IMR-90 (cell line): ENCODE data around the gene HIVEP1. TPM values are rescaled to one million over a fixed set of nuclear protein-coding genes. Genes with fewer than 3 reads are reported as not detected.

ENCODE experiments used
- ATAC-seq: fragments of 200-7000 bp; cut with Tn5 transposase; 2 replicates; pipeline ENCODE4 v1.9.1; 2020; ENCODE audit warnings: low read depth, mild to moderate bottlenecking, moderate library complexity
- BruUV-seq: library from RNA; stranded (reverse); fragments of 400-500 nt; replicated peaks from 2 replicates; lab custom pipeline; 2021; lab: Mats Ljungman, UMichigan
- CTCF ChIA-PET: fragments of 300-600 bp; formaldehyde crosslinking; extraction: SDS; loops from one replicate; lab custom pipeline; 2021; ENCODE audit warnings: antibody characterized with exemption; lab: Yijun Ruan, JAX
- POLR2A ChIA-PET: fragments of 300-600 bp; sonication (Branson Sonifier 250); formaldehyde crosslinking; loops from one replicate; lab custom pipeline; 2022; ENCODE audit warnings: antibody characterized with exemption; ENCODE audit not compliant: unreplicated experiment; lab: Charles Lee
- DNase-seq: peaks from one replicate; pipeline ENCODE4 v3.0.0; 2013
- H2AFZ ChIP-seq: replicated peaks from 2 replicates; pipeline ENCODE3; 2013; ENCODE audit warnings: low read length, mild to moderate bottlenecking; ENCODE audit not compliant: poor library complexity
- H2AK5ac ChIP-seq: 2 replicates; pipeline ENCODE4 v1.6.1; 2013; ENCODE audit warnings: low read depth, low read length, inconsistent platforms
- H2AK9ac ChIP-seq: replicated peaks from 2 replicates; pipeline ENCODE3; 2013; ENCODE audit warnings: mild to moderate bottlenecking, low read depth, low read length, moderate library complexity; ENCODE audit not compliant: poor library complexity
- H2BK120ac ChIP-seq: 2 replicates; pipeline ENCODE4 v1.6.1; 2013; ENCODE audit warnings: low read depth, low read length, inconsistent platforms
- H2BK15ac ChIP-seq: 3 replicates; pipeline ENCODE4 v1.6.1; 2013; ENCODE audit warnings: low read depth, low read length, inconsistent platforms
- H2BK20ac ChIP-seq: 2 replicates; pipeline ENCODE4 v1.6.1; 2013; ENCODE audit warnings: low read depth, mild to moderate bottlenecking, inconsistent platforms, low read length, moderate library complexity
- H2BK5ac ChIP-seq: 2 replicates; pipeline ENCODE4 v1.6.1; 2013; ENCODE audit warnings: mild to moderate bottlenecking, low read depth, low read length, inconsistent platforms; ENCODE audit not compliant: poor library complexity, severe bottlenecking
- H3K14ac ChIP-seq: replicated peaks from 2 replicates; pipeline ENCODE4 v1.6.1; 2013; ENCODE audit warnings: low read depth, low read length, inconsistent platforms
- H3K18ac ChIP-seq: 2 replicates; pipeline ENCODE4 v1.6.1; 2013; ENCODE audit warnings: low read depth, low read length, control low read depth
- H3K23ac ChIP-seq: 2 replicates; pipeline ENCODE4 v1.6.1; 2013; ENCODE audit warnings: low read depth, low read length, inconsistent platforms
- H3K27ac ChIP-seq: 2 replicates; pipeline ENCODE4 v1.5.1; 2013; ENCODE audit warnings: mild to moderate bottlenecking, control low read depth, low read length; ENCODE audit not compliant: insufficient read depth
- H3K27me3 ChIP-seq: 2 replicates; pipeline ENCODE4 v1.6.1; 2013; ENCODE audit warnings: low read length; ENCODE audit not compliant: control insufficient read depth, insufficient read depth
- H3K36me3 ChIP-seq: 2 replicates; pipeline ENCODE4 v1.6.1; 2013; ENCODE audit warnings: low read length, mixed read lengths; ENCODE audit not compliant: control insufficient read depth, insufficient read depth
- H3K4ac ChIP-seq: 2 replicates; pipeline ENCODE4 v1.6.1; 2013; ENCODE audit warnings: low read depth, low read length, inconsistent platforms
- H3K4me1 ChIP-seq: 2 replicates; pipeline ENCODE4 v1.6.1; 2013; ENCODE audit warnings: low read length, mixed read lengths; ENCODE audit not compliant: control insufficient read depth, insufficient read depth
- H3K4me2 ChIP-seq: 2 replicates; pipeline ENCODE4 v1.6.1; 2013; ENCODE audit warnings: low read depth, mild to moderate bottlenecking, control low read depth, low read length, moderate library complexity
- H3K4me3 ChIP-seq: 2 replicates; pipeline ENCODE4 v1.5.1; 2013; ENCODE audit warnings: low read depth, mild to moderate bottlenecking, control low read depth, low read length, moderate library complexity; ENCODE audit not compliant: insufficient read depth
- H3K56ac ChIP-seq: 2 replicates; pipeline ENCODE4 v1.6.1; 2013; ENCODE audit warnings: low read length, inconsistent platforms; ENCODE audit not compliant: insufficient read depth; ENCODE audit errors: extremely low read depth
- H3K79me1 ChIP-seq, 2 experiments: 2 replicates each; pipeline ENCODE4 v1.6.1; 2013; ENCODE audit warnings: low read length in 2 of 2, inconsistent platforms in 1 of 2, low read depth in 1 of 2
- H3K9ac ChIP-seq: 2 replicates; pipeline ENCODE4 v1.6.1; 2013; ENCODE audit warnings: low read depth, low read length, control low read depth
- H3K9me1 ChIP-seq: 2 replicates; pipeline ENCODE4 v1.6.1; 2013; ENCODE audit warnings: low read length, inconsistent platforms; ENCODE audit not compliant: insufficient read depth
- H3K9me3 ChIP-seq: 2 replicates; pipeline ENCODE4 v1.6.1; 2013; ENCODE audit warnings: low read length; ENCODE audit not compliant: control insufficient read depth, insufficient read depth
- H4K20me1 ChIP-seq: 2 replicates; pipeline ENCODE4 v1.6.1; 2013; ENCODE audit warnings: low read length, inconsistent platforms; ENCODE audit not compliant: insufficient read depth
- H4K5ac ChIP-seq: 2 replicates; pipeline ENCODE4 v1.6.1; 2013; ENCODE audit warnings: mild to moderate bottlenecking, low read depth, low read length, control low read depth
- H4K8ac ChIP-seq, 2 experiments: 2 replicates each; pipeline ENCODE4 v1.6.1; 2013; ENCODE audit warnings: low read depth in 2 of 2, low read length in 2 of 2, control low read depth in 1 of 2, inconsistent platforms in 1 of 2
- H4K91ac ChIP-seq: 2 replicates; pipeline ENCODE4 v1.6.1; 2013; ENCODE audit warnings: low read depth, low read length, inconsistent platforms; ENCODE audit not compliant: insufficient read depth
- BHLHE40 ChIP-seq: fragments of 150-350 bp; IDR thresholded peaks from 2 replicates; pipeline ENCODE4 v1.6.1; 2016; ENCODE audit warnings: mild to moderate bottlenecking, low read depth, low read length
- CEBPB ChIP-seq: IDR thresholded peaks from 2 replicates; pipeline ENCODE4 v1.6.1; 2012; ENCODE audit warnings: low read depth, low read length, improper control_type of control experiment
- CHD1 ChIP-seq: IDR thresholded peaks from 2 replicates; pipeline ENCODE4 v1.6.1; 2012; ENCODE audit warnings: low read depth, low read length, improper control_type of control experiment
- FOS ChIP-seq: fragments of 150-350 bp; IDR thresholded peaks from 2 replicates; pipeline ENCODE4 v1.6.1; 2016; ENCODE audit warnings: low read depth, low read length
- MAFK ChIP-seq: IDR thresholded peaks from 2 replicates; pipeline ENCODE4 v1.6.1; 2012; ENCODE audit warnings: low read depth, low read length, improper control_type of control experiment
- MAZ ChIP-seq: IDR thresholded peaks from 2 replicates; pipeline ENCODE4 v1.6.1; 2012; ENCODE audit warnings: low read depth, mild to moderate bottlenecking, low read length, improper control_type of control experiment, moderate library complexity, borderline replicate concordance
- MXI1 ChIP-seq: IDR thresholded peaks from 2 replicates; pipeline ENCODE4 v1.6.1; 2012; ENCODE audit warnings: low read depth, mild to moderate bottlenecking, low read length, moderate library complexity, borderline replicate concordance
- NFE2L2 ChIP-seq: fragments of 150-350 bp; IDR thresholded peaks from 2 replicates; pipeline ENCODE4 v1.6.1; 2016; ENCODE audit warnings: low read depth, mild to moderate bottlenecking, low read length
- POLR2A ChIP-seq: IDR thresholded peaks from 2 replicates; pipeline ENCODE4 v1.6.1; 2012; ENCODE audit warnings: mild to moderate bottlenecking, low read depth, low read length
- RAD21 ChIP-seq: IDR thresholded peaks from 2 replicates; pipeline ENCODE4 v1.6.1; 2012; ENCODE audit warnings: low read length, improper control_type of control experiment
- RCOR1 ChIP-seq: IDR thresholded peaks from 2 replicates; pipeline ENCODE4 v1.6.1; 2012; ENCODE audit warnings: mild to moderate bottlenecking, low read length, improper control_type of control experiment; ENCODE audit not compliant: insufficient replicate concordance
- RFX5 ChIP-seq: IDR thresholded peaks from 2 replicates; pipeline ENCODE4 v1.8.0; 2012; ENCODE audit warnings: low read depth, mild to moderate bottlenecking, low read length, moderate library complexity
- SMC3 ChIP-seq: fragments of 150-350 bp; IDR thresholded peaks from 2 replicates; pipeline ENCODE4 v1.6.1; 2016; ENCODE audit warnings: low read depth, mild to moderate bottlenecking, antibody characterized with exemption, low read length, moderate library complexity
- WGBS, 2 experiments: methylation state at CpG; one replicate each; pipeline versions ENCODE4 v1.1.5 to v1.1.7; 2013; ENCODE audit warnings: missing lambda C conversion rate in 2 of 2; ENCODE audit not compliant: insufficient read length in 1 of 2; ENCODE audit errors: extremely low coverage in 2 of 2; 5-methylcytosine and 5-hydroxymethylcytosine counted together
- dilution Hi-C: fragments of 300-500 bp; cut with HindIII; formaldehyde crosslinking; loops from one replicate; pipeline ENCODE4 v1.14.3; 2018; ENCODE audit warnings: low sequenced_read_pairs; ENCODE audit not compliant: unreplicated experiment
- in situ Hi-C: fragments of 300-500 bp; cut with MboI; formaldehyde crosslinking; loops from 3 replicates; pipeline ENCODE4 v1.14.3; 2019; ENCODE audit warnings: low sequenced_read_pairs, inconsistent platforms, mixed read lengths
- intact Hi-C: fragments of 100-400 bp; cut with micrococcal nuclease; formaldehyde crosslinking; loops from 2 replicates; pipeline ENCODE4 v1.10.0; 2022
- polyA plus RNA-seq, 3 experiments: library from polyadenylated mRNA; depleted of rRNA; stranded (reverse); fragments of >200 nt; gene quantifications; 2 replicates each; pipeline ENCODE4 v1.2.3, GENCODE V29; 2012; ENCODE audit warnings: low replicate concordance in 1 of 3
- total RNA-seq: library from RNA; depleted of rRNA; stranded (reverse); fragments of >200 nt; gene quantifications from 2 replicates; pipeline ENCODE4 v1.2.3, GENCODE V29; 2012
- TF ChIP-seq, protein P1 (sequence below): conservative IDR thresholded peaks from 2 replicates; pipeline ENCODE4 v1.5.1; 2012; ENCODE audit warnings: mild to moderate bottlenecking, low read depth, low read length, improper control_type of control experiment
- TF ChIP-seq, protein P2 (sequence below): fragments of 150-350 bp; IDR thresholded peaks from 2 replicates; pipeline ENCODE4 v1.6.1; 2017; ENCODE audit warnings: mild to moderate bottlenecking, antibody characterized with exemption, low read length, low read depth
- TF ChIP-seq, protein P3 (sequence below): fragments of 150-350 bp; IDR thresholded peaks from 2 replicates; pipeline ENCODE4 v1.6.1; 2016; ENCODE audit warnings: low read depth, mild to moderate bottlenecking, low read length, moderate library complexity, borderline replicate concordance

Gene HIVEP1
- total and polyA plus RNA-seq, 2 of the 4 experiments (the other 2 are of a cell fraction), result 13.0 to 17.2 TPM

DNA sequence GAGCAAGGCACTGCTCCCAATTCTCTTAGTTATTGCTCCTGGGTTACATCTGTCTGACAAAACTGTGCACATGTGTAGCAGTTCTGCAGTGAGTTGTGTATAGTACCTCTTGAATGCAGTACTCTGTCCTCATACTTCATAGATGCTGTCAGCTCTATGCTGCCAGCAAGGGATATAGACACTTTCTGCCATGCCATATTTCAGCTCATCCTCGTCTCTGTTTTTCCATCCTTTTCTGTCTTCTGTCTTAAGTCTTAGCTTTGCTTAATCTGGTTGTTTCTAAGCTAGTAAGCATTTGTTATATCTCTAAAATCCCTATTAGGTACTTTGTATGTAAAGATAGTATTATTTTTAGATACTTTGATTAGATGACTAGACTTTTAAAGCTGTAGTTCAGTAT, 76.4 kb downstream of the HIVEP1 start:
- no peak overlapping the region for H2BK5ac ChIP-seq
- H3K9me1 ChIP-seq, result 0 out of 2 replicates have a peak, but pooled peaks cover 8% of the 10 kb centered on the region
- dilution Hi-C loops (no loop called here), in situ Hi-C loops (no loop called here), intact Hi-C loops (loop anchor here (10.0 kb wide), 1 partner anchor 196 kb away; no protein-coding TSS in a partner anchor)
- H2AK9ac ChIP-seq, result no peak overlapping the region
- CTCF ChIA-PET, result no interaction called here
- H4K91ac ChIP-seq, result no peak overlapping the region
- peaks cover 7% of the 10 kb centered on the region for H3K4me1 ChIP-seq
- no peak overlapping the region for H2AK5ac ChIP-seq
- H2AFZ ChIP-seq, result no peak overlapping the region
- no peak overlapping the region for H3K14ac ChIP-seq
- no peaks in the 10 kb centered on the region for H3K27me3 ChIP-seq
- peaks cover 17 to 33% of the 10 kb centered on the region in 2 experiments for H3K79me1 ChIP-seq
- no peak overlapping the region for H3K9ac ChIP-seq
- H2BK120ac ChIP-seq, result no peak overlapping the region
- POLR2A ChIA-PET, result no interaction called here
- no peak overlapping the region for H4K5ac ChIP-seq
- ATAC-seq (peak; percentile 37; the same call in 1 of the 2 replicates), DNase-seq (no peak)
- no peak overlapping the region for H3K18ac ChIP-seq
- peaks cover 5% of the 10 kb centered on the region for H3K36me3 ChIP-seq
- H4K8ac ChIP-seq, result no peak overlapping the region
- no peak overlapping the region for H3K23ac ChIP-seq
- no TSS peak for BruUV-seq
- peaks cover 11% of the 10 kb centered on the region; the same call in 1 of the 2 replicates for H4K20me1 ChIP-seq
- no peak overlapping the region for H3K56ac ChIP-seq
- H2BK20ac ChIP-seq, result no peak overlapping the region
- H2BK15ac ChIP-seq, result no peak overlapping the region
- WGBS, 2 experiments, result no CpG with 5 or more reads among the region's 1 CpG
- no peak overlapping the region for H3K27ac ChIP-seq
- H3K9me3 ChIP-seq, result no peaks in the 10 kb centered on the region
- H3K4ac ChIP-seq, result no peak overlapping the region
- no peak for TF ChIP-seq RCOR1
- no peak for TF ChIP-seq MAFK
- TF ChIP-seq NFE2L2, result no peak
- TF ChIP-seq BHLHE40, result no peak
- TF ChIP-seq, protein P1, sequence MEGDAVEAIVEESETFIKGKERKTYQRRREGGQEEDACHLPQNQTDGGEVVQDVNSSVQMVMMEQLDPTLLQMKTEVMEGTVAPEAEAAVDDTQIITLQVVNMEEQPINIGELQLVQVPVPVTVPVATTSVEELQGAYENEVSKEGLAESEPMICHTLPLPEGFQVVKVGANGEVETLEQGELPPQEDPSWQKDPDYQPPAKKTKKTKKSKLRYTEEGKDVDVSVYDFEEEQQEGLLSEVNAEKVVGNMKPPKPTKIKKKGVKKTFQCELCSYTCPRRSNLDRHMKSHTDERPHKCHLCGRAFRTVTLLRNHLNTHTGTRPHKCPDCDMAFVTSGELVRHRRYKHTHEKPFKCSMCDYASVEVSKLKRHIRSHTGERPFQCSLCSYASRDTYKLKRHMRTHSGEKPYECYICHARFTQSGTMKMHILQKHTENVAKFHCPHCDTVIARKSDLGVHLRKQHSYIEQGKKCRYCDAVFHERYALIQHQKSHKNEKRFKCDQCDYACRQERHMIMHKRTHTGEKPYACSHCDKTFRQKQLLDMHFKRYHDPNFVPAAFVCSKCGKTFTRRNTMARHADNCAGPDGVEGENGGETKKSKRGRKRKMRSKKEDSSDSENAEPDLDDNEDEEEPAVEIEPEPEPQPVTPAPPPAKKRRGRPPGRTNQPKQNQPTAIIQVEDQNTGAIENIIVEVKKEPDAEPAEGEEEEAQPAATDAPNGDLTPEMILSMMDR, result no peak
- TF ChIP-seq FOS, result no peak
- TF ChIP-seq, protein P2, sequence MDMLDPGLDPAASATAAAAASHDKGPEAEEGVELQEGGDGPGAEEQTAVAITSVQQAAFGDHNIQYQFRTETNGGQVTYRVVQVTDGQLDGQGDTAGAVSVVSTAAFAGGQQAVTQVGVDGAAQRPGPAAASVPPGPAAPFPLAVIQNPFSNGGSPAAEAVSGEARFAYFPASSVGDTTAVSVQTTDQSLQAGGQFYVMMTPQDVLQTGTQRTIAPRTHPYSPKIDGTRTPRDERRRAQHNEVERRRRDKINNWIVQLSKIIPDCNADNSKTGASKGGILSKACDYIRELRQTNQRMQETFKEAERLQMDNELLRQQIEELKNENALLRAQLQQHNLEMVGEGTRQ, result no peak
- no peak for TF ChIP-seq RFX5
- TF ChIP-seq MAZ, result no peak
- no peak for TF ChIP-seq SMC3
- TF ChIP-seq, protein P3, sequence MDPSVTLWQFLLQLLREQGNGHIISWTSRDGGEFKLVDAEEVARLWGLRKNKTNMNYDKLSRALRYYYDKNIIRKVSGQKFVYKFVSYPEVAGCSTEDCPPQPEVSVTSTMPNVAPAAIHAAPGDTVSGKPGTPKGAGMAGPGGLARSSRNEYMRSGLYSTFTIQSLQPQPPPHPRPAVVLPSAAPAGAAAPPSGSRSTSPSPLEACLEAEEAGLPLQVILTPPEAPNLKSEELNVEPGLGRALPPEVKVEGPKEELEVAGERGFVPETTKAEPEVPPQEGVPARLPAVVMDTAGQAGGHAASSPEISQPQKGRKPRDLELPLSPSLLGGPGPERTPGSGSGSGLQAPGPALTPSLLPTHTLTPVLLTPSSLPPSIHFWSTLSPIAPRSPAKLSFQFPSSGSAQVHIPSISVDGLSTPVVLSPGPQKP, result no peak
- TF ChIP-seq POLR2A, result no peak
- no peak for TF ChIP-seq RAD21
- TF ChIP-seq MXI1, result no peak
- no peak for TF ChIP-seq CEBPB
- no peak for TF ChIP-seq CHD1
- H3K4me2 ChIP-seq, result no peak overlapping the region
- H3K4me3 ChIP-seq, result no peak overlapping the region
